ENCODE results near the gene TFEB.
"Not testable (repeated sequence)": the region's sequence is repeated elsewhere in the genome, so short reads cannot be mapped to it uniquely, and the experiment has no call there.

The TFEB gene

GRCh38 chr6:41735427-41736185, at the start of gene TFEB:
TFEB (minus strand) TSS chr6:41735608; CDS start chr6:41691213, 44,395 bp downstream.
- DNase-seq = peak; percentile 92

- DNase-seq = no peak
Observed at GRCh38 chr6:41784581-41785171, 49.3 kb upstream of the TFEB start.

DNA sequence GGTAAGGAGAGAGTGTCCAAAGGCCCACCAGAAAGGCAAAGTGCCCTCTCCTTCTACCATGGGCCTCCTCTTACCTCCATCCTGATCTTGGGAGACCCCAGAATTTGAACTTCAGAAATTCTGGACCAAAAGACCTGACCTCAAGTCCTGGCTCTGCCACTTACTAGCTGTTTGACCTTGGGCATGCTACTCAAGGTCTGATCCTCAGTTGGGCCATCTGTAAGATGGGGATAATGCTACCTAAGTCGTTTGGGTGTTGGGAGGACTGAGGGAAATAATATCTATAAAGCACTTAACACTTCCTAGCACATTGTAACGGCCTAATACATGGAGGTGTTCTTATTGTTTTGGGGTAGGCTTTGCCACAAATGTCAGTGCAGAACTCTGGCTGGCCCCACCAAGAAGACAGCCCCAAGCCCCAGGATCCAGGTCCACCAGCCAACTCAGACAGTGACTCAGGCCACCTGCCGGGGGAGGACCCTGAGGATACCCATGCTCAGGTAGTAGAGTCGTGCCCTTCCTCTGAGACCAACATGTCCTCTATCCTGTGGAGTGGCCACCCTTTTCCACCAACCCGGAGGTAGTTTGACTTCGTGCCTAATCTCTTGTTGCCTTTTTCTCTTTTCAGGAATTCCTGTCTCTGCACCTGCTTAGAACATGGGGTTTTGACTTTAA, 47.8 kb upstream of the TFEB start:
- no peak for DNase-seq

DNA sequence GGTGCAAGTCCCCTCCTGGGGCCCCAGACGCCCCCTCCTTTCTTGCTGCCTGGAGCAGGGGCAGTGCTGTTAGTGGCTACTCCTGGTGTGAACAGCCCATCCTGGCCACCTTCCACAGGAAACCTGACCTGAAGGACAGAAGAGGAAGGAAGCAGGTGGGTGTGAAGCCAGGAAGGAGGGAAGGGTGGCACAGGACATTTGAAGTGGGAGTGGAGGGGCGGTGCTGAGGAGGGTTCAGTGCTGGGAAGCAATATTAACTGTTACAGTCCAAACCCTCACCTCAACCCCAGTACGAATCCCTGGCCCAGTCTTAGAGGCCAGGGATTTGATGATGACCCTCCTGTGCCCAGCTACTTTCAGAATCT, 45.9 kb upstream of the TFEB start:
- DNase-seq = no peak

- DNase-seq = peak; percentile 25
Observed at GRCh38 chr6:41780551-41781365, 45.4 kb upstream of the TFEB start, which contains the start of gene PRICKLE4. PRICKLE4 (plus strand) TSS chr6:41780782; CDS start chr6:41783474, 2,692 bp downstream.

GRCh38 chr6:41779788-41780550, 44.6 kb upstream of the TFEB start, which contains the start of gene FRS3:
FRS3 (minus strand) TSS chr6:41779900; CDS start chr6:41776987, 2,913 bp downstream.
- DNase-seq = peak; percentile 97

DNA sequence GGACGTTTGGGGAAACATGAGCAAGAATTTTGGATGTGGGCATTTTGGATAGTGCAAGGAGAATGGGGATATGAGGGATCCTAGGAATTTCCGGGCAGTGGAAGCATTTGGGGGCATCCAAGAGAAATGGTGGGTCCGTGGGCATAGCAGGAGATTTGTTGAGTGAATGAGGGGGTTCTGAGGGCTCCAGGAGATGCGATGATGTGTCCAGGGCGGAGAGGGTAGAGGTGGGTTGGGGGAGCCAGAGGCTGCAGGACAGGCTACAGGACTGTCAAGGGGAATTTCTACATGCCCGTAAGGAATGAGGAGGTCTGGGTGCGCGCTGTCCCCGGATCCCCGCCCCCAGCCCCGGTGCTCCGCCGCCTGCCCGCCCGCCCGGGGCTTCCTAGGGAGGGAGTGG, 43.9 kb upstream of the TFEB start:
- DNase-seq = no peak

- DNase-seq = no peak
Observed at GRCh38 chr6:41778895-41779294, 43.5 kb upstream of the TFEB start.

- no peak for DNase-seq
Observed at GRCh38 chr6:41777551-41778285, 42.3 kb upstream of the TFEB start.

DNA sequence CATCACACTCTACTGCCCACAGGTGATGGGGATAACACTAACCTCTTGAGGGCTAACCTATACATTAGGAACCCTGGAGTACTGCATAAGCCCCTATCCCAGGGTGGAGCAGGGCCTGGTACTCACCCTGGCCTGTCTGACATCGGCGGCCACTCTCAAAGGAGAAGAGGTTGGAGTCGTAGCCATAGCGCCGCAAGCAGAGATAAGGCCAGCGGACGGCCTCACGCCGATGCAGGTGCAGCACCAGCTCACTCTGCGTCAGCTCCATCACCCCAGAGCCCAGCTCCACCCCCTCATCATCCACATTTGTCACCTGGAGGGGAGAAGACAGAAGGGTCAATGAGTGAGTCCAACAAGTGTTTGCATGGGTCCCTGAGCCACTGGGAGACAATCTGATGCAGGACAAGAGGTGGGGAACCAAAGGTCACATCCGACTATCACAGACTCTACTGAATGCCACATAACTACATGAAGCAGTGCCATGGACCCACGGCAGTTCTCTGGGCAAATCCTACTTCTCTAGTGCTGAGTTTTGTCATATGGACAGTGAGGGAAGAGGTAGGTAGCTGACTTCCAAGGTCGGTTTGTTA, 40.0 kb upstream of the TFEB start:
- no peak for DNase-seq

DNA sequence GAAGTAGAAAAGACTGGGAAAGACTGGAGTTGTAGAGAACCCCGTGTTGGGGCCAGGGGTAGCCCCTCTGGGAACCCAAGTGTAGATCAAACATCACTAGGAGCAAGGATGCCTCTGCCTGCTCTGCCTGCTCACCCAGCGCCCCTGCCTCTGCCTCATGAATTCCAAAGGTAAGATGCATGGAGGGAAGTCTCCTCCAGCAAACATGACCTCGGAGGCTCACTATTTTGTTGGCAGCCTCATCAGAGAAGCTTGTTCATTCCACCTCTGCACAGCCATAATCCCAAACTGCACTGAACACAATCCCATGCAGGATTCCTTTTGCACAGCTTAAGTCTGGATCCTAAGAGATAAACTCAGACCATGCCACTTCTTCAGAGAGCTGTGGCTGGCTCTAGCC, 39.4 kb upstream of the TFEB start:
- no peak for DNase-seq

GRCh38 chr6:41771058-41771983, 35.9 kb upstream of the TFEB start:
- DNase-seq = no peak

GRCh38 chr6:41770381-41771057, 35.1 kb upstream of the TFEB start:
- DNase-seq = no peak

- no peak for DNase-seq
Observed at GRCh38 chr6:41769376-41769775, 34.0 kb upstream of the TFEB start.

DNA sequence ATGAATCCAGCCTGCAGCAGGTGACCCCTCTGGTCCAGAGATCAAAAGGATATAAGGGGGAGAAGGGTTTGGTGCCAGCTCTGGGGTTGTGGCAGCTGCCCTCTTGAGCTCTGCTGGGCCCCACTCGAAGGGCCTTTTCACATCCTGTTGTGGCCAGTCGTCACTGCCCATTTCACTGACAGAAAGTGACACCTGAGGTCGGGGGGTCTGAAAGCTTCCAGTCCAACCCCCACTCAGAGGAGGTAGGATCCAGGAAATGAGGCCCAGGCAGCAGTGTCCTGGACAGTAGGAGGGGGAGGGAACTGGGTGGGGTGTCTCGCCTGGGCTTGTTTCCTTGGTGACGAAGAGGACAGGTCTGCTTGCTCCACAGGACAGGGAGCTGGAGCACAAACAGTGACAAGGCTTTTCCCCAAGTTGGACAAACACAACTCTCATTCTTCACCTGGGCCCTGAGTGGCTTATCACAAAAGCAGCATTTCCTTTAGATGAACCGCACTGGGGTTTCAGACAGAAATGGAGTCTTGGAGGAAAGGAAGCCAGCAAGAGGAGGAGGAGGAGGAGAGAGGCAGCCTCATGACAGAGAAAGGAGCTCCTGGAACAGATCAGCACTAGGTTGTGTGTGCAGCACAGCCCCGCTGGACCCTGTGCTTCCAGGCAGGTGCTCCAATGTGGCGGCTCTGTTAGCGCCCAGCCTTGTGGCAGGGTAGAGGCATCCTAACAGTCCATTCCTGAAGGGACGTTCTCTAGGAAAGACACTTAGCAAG, 33.3 kb upstream of the TFEB start:
- peak; percentile 93 for DNase-seq

DNA sequence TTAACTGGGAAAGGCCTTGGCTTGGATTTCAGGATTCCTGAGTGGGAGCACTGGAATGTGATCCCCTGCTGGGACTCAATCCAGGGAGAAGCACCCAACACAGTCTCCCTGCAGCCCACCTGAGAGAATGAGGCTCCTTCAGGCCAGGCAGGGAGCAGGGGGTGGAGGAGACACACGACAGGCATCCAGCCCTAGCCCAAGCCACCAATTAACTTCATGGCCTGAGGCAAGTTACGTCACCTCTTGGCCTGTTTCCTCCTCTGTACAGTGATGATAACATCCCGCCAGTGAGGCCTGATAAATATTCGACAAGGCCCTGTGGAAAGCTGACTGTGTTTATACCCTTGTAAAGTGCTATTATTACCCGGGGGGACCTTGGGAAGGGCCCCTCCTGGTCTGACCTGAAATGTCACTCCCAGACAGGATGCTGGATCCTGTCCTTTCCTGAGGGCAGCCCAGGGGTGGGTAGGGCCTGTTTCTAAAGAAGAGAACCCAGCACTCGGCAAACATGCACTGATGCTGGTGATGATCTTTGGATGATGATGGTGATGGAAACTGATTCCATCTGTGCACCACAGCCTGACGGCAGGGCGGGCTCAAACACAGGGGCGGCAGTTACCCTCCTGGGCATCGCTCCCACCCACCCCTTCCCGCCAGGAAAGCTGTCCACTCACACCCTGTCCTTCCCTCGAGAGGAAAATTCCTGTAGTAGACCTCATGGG, 31.9 kb upstream of the TFEB start:
- DNase-seq = peak; percentile 26

DNA sequence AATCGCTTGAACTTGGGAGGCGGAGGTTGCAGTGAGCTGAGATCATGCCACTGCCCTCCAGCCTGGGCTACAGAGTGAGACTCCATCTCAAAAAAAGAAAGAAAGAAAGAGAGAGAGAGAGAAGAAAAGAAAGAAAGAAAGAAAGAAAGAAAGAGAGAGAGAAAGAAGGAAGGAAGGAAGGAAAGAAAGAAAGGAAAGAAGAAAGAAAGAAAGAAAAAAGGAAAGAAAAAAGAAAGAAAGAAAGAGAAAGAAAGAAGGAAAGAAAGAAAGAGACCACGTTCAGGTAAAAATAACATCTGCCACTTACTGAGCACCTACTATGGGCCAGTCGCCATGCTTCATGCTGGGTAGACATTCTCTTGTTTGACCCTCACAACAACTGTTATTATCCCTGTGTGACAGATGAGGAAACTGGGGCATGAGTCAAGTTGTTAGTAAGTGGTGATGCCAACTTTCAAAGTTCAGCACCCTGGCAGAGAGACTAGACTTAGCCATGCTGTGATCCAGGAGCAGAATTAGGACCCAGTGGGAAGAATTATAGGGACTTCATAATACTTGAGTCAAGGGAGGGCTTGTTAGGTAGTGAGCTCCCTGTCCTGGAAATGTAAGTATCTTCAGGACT, 30.7 kb upstream of the TFEB start:
- DNase-seq = not testable (repeated sequence)
